Measurements from ENCODE around the gene RAP1GAP. TPM values are rescaled to one million over a fixed set of nuclear protein-coding genes. Genes with fewer than 3 reads are reported as not detected.

RAP1GAP gene
- total RNA-seq, 1 donor from 2014 or later: 2.6 TPM

DNA sequence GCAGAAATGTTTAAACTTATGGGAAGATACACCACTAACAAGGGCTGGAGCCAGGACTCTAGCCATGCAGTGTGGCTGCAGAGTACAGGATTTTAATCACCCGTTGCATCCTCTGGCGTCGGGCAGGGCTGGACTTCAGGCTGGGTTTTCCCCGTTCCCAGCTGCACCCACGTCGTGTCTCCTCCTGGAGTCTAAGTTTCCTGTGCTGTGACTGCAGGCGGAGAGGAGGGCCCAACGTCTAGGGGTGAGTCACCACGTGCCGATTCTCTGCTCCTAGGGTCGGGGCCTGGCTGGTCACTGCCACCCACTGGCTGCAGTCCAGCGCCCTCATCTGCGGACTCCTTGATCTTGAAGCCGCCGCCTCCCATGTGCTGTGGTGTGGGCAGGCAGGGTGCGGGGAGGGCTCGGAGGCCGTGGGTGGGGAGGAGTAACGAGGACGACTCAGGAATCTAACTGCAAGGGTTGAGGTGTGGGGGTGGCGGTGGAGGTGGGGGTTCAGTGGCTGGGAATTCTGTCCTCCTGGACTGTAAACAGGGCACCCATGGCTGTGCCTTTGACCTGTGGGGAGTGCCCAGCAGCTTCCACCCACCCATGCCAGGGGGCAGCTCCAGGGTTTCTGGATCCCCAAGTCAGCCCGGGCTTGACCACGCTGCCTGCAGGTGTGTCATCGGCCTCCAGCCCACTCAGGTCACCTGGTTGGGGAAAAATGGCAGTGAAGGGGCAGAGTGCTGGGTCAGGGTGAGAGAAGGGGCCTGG lies 82.1 kb downstream of the RAP1GAP start:
- Histone ChIP-seq H3K9ac (no peak overlapping the region), H4K20me1 (ENCODE audit: low read depth) (peaks cover 16% of the 10 kb centered on the region)
- DNase-seq (ENCODE audit: low spot score): peak; percentile 34

DNA sequence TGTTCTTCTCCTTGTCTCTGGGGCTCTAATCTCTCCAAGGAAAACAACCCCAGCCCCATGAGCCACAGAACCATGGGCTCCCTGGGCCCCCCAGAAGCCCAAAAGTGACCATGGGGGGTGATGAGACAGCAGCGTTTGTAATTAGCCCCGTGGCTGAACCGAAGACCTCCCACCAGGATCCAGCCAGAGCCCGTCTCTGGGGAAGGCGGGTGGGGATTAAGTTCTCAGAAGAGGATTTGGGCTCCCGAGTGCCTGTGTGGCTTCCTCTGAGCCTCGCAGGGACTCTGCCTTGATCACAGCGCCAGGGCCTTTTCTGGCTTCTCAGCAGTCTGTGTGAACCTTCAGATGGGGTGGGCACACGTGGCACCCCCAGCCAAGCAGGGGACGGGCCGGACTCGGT lies 82.9 kb downstream of the RAP1GAP start:
- H3K36me3 ChIP-seq: no peaks in the 10 kb centered on the region
- Mint-ChIP-seq H3K27me3 (ENCODE audit: insufficient read depth, low read depth) (peaks cover 21% of the 10 kb centered on the region), H3K4me1 (peaks cover 38% of the 10 kb centered on the region), H3K4me3 (no peak overlapping the region), H3K27ac (peak overlapping the region; percentile 14), H3K36me3 (no peaks in the 10 kb centered on the region), H3K9me3 (no peaks in the 10 kb centered on the region)
- TF ChIP-seq EZH2phosphoT487 (IDR thresholded peaks at IDR 0.05) (no peak), EZH2 (IDR thresholded peaks at IDR 0.05) (no peak)
- TF ChIP-seq, protein P1, sequence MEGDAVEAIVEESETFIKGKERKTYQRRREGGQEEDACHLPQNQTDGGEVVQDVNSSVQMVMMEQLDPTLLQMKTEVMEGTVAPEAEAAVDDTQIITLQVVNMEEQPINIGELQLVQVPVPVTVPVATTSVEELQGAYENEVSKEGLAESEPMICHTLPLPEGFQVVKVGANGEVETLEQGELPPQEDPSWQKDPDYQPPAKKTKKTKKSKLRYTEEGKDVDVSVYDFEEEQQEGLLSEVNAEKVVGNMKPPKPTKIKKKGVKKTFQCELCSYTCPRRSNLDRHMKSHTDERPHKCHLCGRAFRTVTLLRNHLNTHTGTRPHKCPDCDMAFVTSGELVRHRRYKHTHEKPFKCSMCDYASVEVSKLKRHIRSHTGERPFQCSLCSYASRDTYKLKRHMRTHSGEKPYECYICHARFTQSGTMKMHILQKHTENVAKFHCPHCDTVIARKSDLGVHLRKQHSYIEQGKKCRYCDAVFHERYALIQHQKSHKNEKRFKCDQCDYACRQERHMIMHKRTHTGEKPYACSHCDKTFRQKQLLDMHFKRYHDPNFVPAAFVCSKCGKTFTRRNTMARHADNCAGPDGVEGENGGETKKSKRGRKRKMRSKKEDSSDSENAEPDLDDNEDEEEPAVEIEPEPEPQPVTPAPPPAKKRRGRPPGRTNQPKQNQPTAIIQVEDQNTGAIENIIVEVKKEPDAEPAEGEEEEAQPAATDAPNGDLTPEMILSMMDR (IDR thresholded peaks at IDR 0.05): no peak
- DNase-seq (ENCODE audit: low spot score): peak; percentile 92
- no peaks in the 10 kb centered on the region for H3K9me3 ChIP-seq (ENCODE audit: low read depth)
- no peak overlapping the region for H3K4me3 ChIP-seq
- peaks cover 26% of the 10 kb centered on the region for H3K4me1 ChIP-seq
- H3K27ac ChIP-seq: no peak overlapping the region
- peaks cover 43% of the 10 kb centered on the region for H3K27me3 ChIP-seq
- H3K79me2 ChIP-seq (ENCODE audit: low read depth): no peaks in the 10 kb centered on the region
- H3K4me2 ChIP-seq: peak overlapping the region; percentile 47
- H3F3A ChIP-seq (ENCODE audit: low read depth): peaks cover 15% of the 10 kb centered on the region
- H4K20me1 ChIP-seq (ENCODE audit: low read depth): peaks cover 16% of the 10 kb centered on the region
- H2AFZ ChIP-seq (replicated peaks): no peak overlapping the region
- no peak overlapping the region for H3K9ac ChIP-seq

More for the DNA sequence above, 82.1 kb downstream of the RAP1GAP start:
- peaks cover 22% of the 10 kb centered on the region for H3K27me3 Mint-ChIP-seq (ENCODE audit: insufficient read depth, low read depth)
- no peaks in the 10 kb centered on the region for H3K36me3 ChIP-seq
- H3K79me2 ChIP-seq (ENCODE audit: low read depth): no peaks in the 10 kb centered on the region
- no peaks in the 10 kb centered on the region for H3K36me3 Mint-ChIP-seq
- no peak overlapping the region for H3K4me3 Mint-ChIP-seq
- H3K4me1 Mint-ChIP-seq: peaks cover 40% of the 10 kb centered on the region
- H3K27ac Mint-ChIP-seq: peak overlapping the region; percentile 14
- TF ChIP-seq EZH2 (IDR thresholded peaks at IDR 0.05) (no peak), EZH2phosphoT487 (IDR thresholded peaks at IDR 0.05) (no peak)
- TF ChIP-seq, protein P1 (IDR thresholded peaks at IDR 0.05): no peak
- peaks cover 28% of the 10 kb centered on the region for H3K4me1 ChIP-seq
- H3K9me3 Mint-ChIP-seq: no peaks in the 10 kb centered on the region
- peaks cover 15% of the 10 kb centered on the region for H3F3A ChIP-seq (ENCODE audit: low read depth)
- no peak overlapping the region for H2AFZ ChIP-seq (replicated peaks)
- H3K27me3 ChIP-seq: peaks cover 43% of the 10 kb centered on the region
- H3K27ac ChIP-seq: no peak overlapping the region
- no peaks in the 10 kb centered on the region for H3K9me3 ChIP-seq (ENCODE audit: low read depth)
- no peak overlapping the region for H3K4me3 ChIP-seq
- H3K4me2 ChIP-seq: peak overlapping the region; percentile 47

- no peaks in the 10 kb centered on the region for H3K36me3 ChIP-seq
- peaks cover 16% of the 10 kb centered on the region for H4K20me1 ChIP-seq (ENCODE audit: low read depth)
- TF ChIP-seq EZH2phosphoT487 (IDR thresholded peaks at IDR 0.05): no peak
- no peak overlapping the region for H3K4me2 ChIP-seq
- DNase-seq (ENCODE audit: low spot score): no peak
- H3K9me3 ChIP-seq (ENCODE audit: low read depth): no peaks in the 10 kb centered on the region
- no peak overlapping the region for H3K27ac ChIP-seq
- no peak overlapping the region for H3K9ac ChIP-seq
- H3K4me1 ChIP-seq: peaks cover 14% of the 10 kb centered on the region
- Mint-ChIP-seq H3K4me3 (peak overlapping the region; percentile 26), H3K4me1 (peaks cover 32% of the 10 kb centered on the region), H3K27ac (peak overlapping the region; percentile 35), H3K9me3 (no peaks in the 10 kb centered on the region), H3K36me3 (no peaks in the 10 kb centered on the region), H3K27me3 (ENCODE audit: insufficient read depth, low read depth) (peaks cover 24% of the 10 kb centered on the region)
- peaks cover 43% of the 10 kb centered on the region for H3K27me3 ChIP-seq
- peaks cover 15% of the 10 kb centered on the region for H3F3A ChIP-seq (ENCODE audit: low read depth)
- no peak overlapping the region for H2AFZ ChIP-seq (replicated peaks)
- no peaks in the 10 kb centered on the region for H3K79me2 ChIP-seq (ENCODE audit: low read depth)
- no peak overlapping the region for H3K4me3 ChIP-seq
Observed at GRCh38 chr1:21585037-21585436, 84.1 kb downstream of the RAP1GAP start.

DNA sequence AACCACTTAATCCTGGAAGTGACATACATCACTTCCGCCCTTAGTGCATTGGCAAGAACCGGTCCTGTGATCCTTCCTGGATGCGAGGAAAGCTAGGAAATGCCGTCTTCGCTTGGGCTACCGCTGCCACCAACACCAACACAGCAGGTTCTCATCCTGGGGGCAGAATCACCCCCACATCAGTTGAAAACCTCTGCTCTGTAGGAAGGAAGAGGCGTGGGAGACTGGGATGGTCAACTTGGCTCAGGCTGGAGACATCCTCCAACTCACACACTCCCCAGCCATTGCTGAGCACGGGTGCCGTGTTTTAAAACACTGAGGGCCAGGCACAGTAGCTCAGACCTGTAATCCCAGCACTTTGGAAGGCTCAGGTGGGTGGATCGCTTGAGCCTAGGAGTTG lies 85.1 kb downstream of the RAP1GAP start:
- H4K20me1 ChIP-seq (ENCODE audit: low read depth): peaks cover 16% of the 10 kb centered on the region
- no peaks in the 10 kb centered on the region for H3K36me3 ChIP-seq
- no peak overlapping the region for H3K9ac ChIP-seq
- Mint-ChIP-seq H3K4me1 (peaks cover 28% of the 10 kb centered on the region), H3K27me3 (ENCODE audit: insufficient read depth, low read depth) (peaks cover 23% of the 10 kb centered on the region), H3K4me3 (no peak overlapping the region), H3K27ac (no peak overlapping the region), H3K36me3 (no peaks in the 10 kb centered on the region), H3K9me3 (no peaks in the 10 kb centered on the region)
- peaks cover 15% of the 10 kb centered on the region for H3F3A ChIP-seq (ENCODE audit: low read depth)
- peaks cover 38% of the 10 kb centered on the region for H3K27me3 ChIP-seq
- no peak for DNase-seq (ENCODE audit: low spot score)
- peaks cover 14% of the 10 kb centered on the region for H3K4me1 ChIP-seq
- no peaks in the 10 kb centered on the region for H3K9me3 ChIP-seq (ENCODE audit: low read depth)
- H2AFZ ChIP-seq (replicated peaks): no peak overlapping the region
- no peak overlapping the region for H3K4me2 ChIP-seq
- H3K79me2 ChIP-seq (ENCODE audit: low read depth): no peaks in the 10 kb centered on the region
- no peak overlapping the region for H3K27ac ChIP-seq
- no peak overlapping the region for H3K4me3 ChIP-seq
- TF ChIP-seq EZH2phosphoT487 (IDR thresholded peaks at IDR 0.05) (no peak), EZH2 (IDR thresholded peaks at IDR 0.05) (no peak)
- TF ChIP-seq, protein P1 (IDR thresholded peaks at IDR 0.05): no peak
